Neural cell (in vitro differentiated cells): ENCODE results near the gene GCK. TPM values are rescaled to one million over a fixed set of nuclear protein-coding genes. Genes with fewer than 3 reads are reported as not detected.

Source experiments
- H2AFZ ChIP-seq: fragments of 200-600, 300-800 bp; sonication (generic), shearing (Covaris generic); 2 replicates; pipeline ENCODE4 v1.6.0; 2014; ENCODE audit warnings: low read depth, mild to moderate bottlenecking, antibody characterized with exemption, low read length, moderate library complexity
- H3F3A ChIP-seq: fragments of 200-600 bp; shearing (Covaris generic); 2 replicates; pipeline ENCODE4 v1.6.1; 2016; ENCODE audit warnings: mild to moderate bottlenecking, moderate library complexity, mixed read lengths, antibody characterized with exemption, low read length; ENCODE audit not compliant: insufficient read depth, poor library complexity, severe bottlenecking
- H3K27ac ChIP-seq: fragments of 200-600, 300-800 bp; sonication (generic), shearing (Covaris generic); 2 replicates; pipeline ENCODE4 v1.5.1; 2014; ENCODE audit warnings: mild to moderate bottlenecking, low read length, moderate library complexity
- H3K27me3 ChIP-seq: fragments of 300-800, 200-600 bp; sonication (generic), shearing (Covaris generic); 2 replicates; pipeline ENCODE4 v1.6.0; 2014; ENCODE audit warnings: mild to moderate bottlenecking, low read depth, low read length, moderate library complexity; ENCODE audit not compliant: insufficient read depth
- H3K36me3 ChIP-seq: fragments of 300-800, 200-600 bp; sonication (generic), shearing (Covaris generic); 2 replicates; pipeline ENCODE4 v1.5.1; 2014; ENCODE audit warnings: mild to moderate bottlenecking, antibody characterized with exemption, low read length, moderate library complexity; ENCODE audit not compliant: insufficient read depth
- H3K4me2 ChIP-seq: fragments of 300-800, 200-600 bp; sonication (generic), shearing (Covaris generic); 2 replicates; pipeline ENCODE4 v1.6.0; 2014; ENCODE audit warnings: mild to moderate bottlenecking, low read length
- H3K4me3 ChIP-seq: fragments of 300-800, 200-600 bp; sonication (generic), shearing (Covaris generic); 2 replicates; pipeline ENCODE4 v1.5.1; 2014; ENCODE audit warnings: mild to moderate bottlenecking, low read length, moderate library complexity
- H3K79me2 ChIP-seq: fragments of 200-600 bp; shearing (Covaris generic); replicated peaks from 2 replicates; pipeline ENCODE4 v1.6.0; 2014; ENCODE audit warnings: mild to moderate bottlenecking, low read length, moderate library complexity; ENCODE audit not compliant: insufficient read depth
- H3K9ac ChIP-seq: fragments of 300-800, 200-600 bp; sonication (generic), shearing (Covaris generic); 2 replicates; pipeline ENCODE4 v1.6.1; 2016; ENCODE audit warnings: mild to moderate bottlenecking, low read length, mixed read lengths
- H3K9me2 ChIP-seq: fragments of 200-600 bp; shearing (Covaris generic); 2 replicates; pipeline ENCODE4 v1.6.1; 2016; ENCODE audit warnings: mild to moderate bottlenecking, low read length, mixed read lengths; ENCODE audit not compliant: insufficient read depth
- H3K9me3 ChIP-seq: fragments of 200-600, 300-800 bp; sonication (generic), shearing (Covaris generic); 2 replicates; pipeline ENCODE4 v1.6.1; 2016; ENCODE audit warnings: mild to moderate bottlenecking, mixed run types, low read length, moderate library complexity, mixed read lengths
- H4K20me1 ChIP-seq: fragments of 200-600 bp; shearing (Covaris generic); 2 replicates; pipeline ENCODE4 v1.6.1; 2016; ENCODE audit warnings: mild to moderate bottlenecking, mixed run types; ENCODE audit not compliant: insufficient read depth
- EP300 ChIP-seq: fragments of 450-650 bp; conservative IDR thresholded peaks from 2 replicates; pipeline ENCODE4 v1.6.1; 2014; ENCODE audit warnings: antibody characterized with exemption, mild to moderate bottlenecking, moderate library complexity; ENCODE audit not compliant: poor library complexity, severe bottlenecking
- EZH2 ChIP-seq: fragments of 200-600, 300-800 bp; shearing (Covaris generic), sonication (generic); IDR thresholded peaks from 2 replicates; pipeline ENCODE4 v1.6.1; 2014; ENCODE audit warnings: antibody characterized with exemption, low read length, borderline replicate concordance, mild to moderate bottlenecking; ENCODE audit not compliant: insufficient read depth, poor library complexity, severe bottlenecking
- MXI1 ChIP-seq: fragments of 450-650 bp; conservative IDR thresholded peaks from 2 replicates; pipeline ENCODE4 v1.6.1; 2014; ENCODE audit warnings: antibody characterized with exemption, mild to moderate bottlenecking; ENCODE audit not compliant: poor library complexity, severe bottlenecking
- POLR2AphosphoS5 ChIP-seq: IDR thresholded peaks from 2 replicates; pipeline ENCODE4 v1.6.1; 2012
- RAD21 ChIP-seq: fragments of 450-650 bp; conservative IDR thresholded peaks from 2 replicates; pipeline ENCODE4 v1.6.1; 2014; ENCODE audit warnings: antibody characterized with exemption, mild to moderate bottlenecking, moderate library complexity
- REST ChIP-seq: IDR thresholded peaks from 2 replicates; pipeline ENCODE4 v1.6.1; 2012; ENCODE audit warnings: borderline replicate concordance
- SMC3 ChIP-seq: fragments of 450-650 bp; conservative IDR thresholded peaks from 2 replicates; pipeline ENCODE4 v1.6.1; 2014; ENCODE audit warnings: antibody characterized with exemption, mild to moderate bottlenecking, moderate library complexity; ENCODE audit not compliant: poor library complexity
- TAF1 ChIP-seq: IDR thresholded peaks from 2 replicates; pipeline ENCODE4 v1.6.1; 2012; ENCODE audit warnings: low read depth
- polyA plus RNA-seq: library from polyadenylated mRNA; depleted of rRNA; stranded (reverse); fragments of >200 nt; gene quantifications from 2 replicates; pipeline ENCODE4 v1.2.3, GENCODE V29; 2014
- TF ChIP-seq, protein P1 (sequence below): fragments of 450-650 bp; IDR thresholded peaks from 2 replicates; pipeline ENCODE4 v1.5.1; 2014; ENCODE audit warnings: antibody characterized with exemption, mild to moderate bottlenecking, moderate library complexity; ENCODE audit not compliant: poor library complexity, severe bottlenecking

The GCK gene
- polyA plus RNA-seq, 1 donor from 2014 or later = 7.4 TPM

- H3F3A ChIP-seq = no peaks in the 10 kb centered on the region
- no peak overlapping the region for H2AFZ ChIP-seq
- no peaks in the 10 kb centered on the region for H3K36me3 ChIP-seq
- H3K9me3 ChIP-seq = no peaks in the 10 kb centered on the region
- no peaks in the 10 kb centered on the region for H3K79me2 ChIP-seq
- no peak overlapping the region for H3K27ac ChIP-seq
- TF ChIP-seq, protein P1, sequence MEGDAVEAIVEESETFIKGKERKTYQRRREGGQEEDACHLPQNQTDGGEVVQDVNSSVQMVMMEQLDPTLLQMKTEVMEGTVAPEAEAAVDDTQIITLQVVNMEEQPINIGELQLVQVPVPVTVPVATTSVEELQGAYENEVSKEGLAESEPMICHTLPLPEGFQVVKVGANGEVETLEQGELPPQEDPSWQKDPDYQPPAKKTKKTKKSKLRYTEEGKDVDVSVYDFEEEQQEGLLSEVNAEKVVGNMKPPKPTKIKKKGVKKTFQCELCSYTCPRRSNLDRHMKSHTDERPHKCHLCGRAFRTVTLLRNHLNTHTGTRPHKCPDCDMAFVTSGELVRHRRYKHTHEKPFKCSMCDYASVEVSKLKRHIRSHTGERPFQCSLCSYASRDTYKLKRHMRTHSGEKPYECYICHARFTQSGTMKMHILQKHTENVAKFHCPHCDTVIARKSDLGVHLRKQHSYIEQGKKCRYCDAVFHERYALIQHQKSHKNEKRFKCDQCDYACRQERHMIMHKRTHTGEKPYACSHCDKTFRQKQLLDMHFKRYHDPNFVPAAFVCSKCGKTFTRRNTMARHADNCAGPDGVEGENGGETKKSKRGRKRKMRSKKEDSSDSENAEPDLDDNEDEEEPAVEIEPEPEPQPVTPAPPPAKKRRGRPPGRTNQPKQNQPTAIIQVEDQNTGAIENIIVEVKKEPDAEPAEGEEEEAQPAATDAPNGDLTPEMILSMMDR = no peak
- TF ChIP-seq REST (no peak), POLR2AphosphoS5 (no peak), MXI1 (no peak), TAF1 (no peak), SMC3 (no peak), EP300 (no peak), RAD21 (no peak), EZH2 (no peak)
- H3K4me2 ChIP-seq = no peak overlapping the region
- peaks cover 19% of the 10 kb centered on the region for H3K27me3 ChIP-seq
- no peak overlapping the region for H3K9ac ChIP-seq
- no peaks in the 10 kb centered on the region for H4K20me1 ChIP-seq
- no peaks in the 10 kb centered on the region for H3K9me2 ChIP-seq
- no peak overlapping the region for H3K4me3 ChIP-seq
These were observed 88.6 kb downstream of the GCK start for GRCh38 chr7:44100458-44101302.

- TF ChIP-seq REST (no peak), TAF1 (no peak), RAD21 (no peak), EZH2 (no peak), POLR2AphosphoS5 (no peak), SMC3 (no peak), EP300 (no peak), MXI1 (no peak)
- TF ChIP-seq, protein P1 = no peak
- Histone ChIP-seq H3F3A (no peaks in the 10 kb centered on the region), H3K9me3 (no peaks in the 10 kb centered on the region), H3K9me2 (no peaks in the 10 kb centered on the region), H4K20me1 (no peaks in the 10 kb centered on the region), H3K4me2 (no peak overlapping the region), H3K4me3 (no peak overlapping the region), H3K9ac (no peak overlapping the region), H2AFZ (no peak overlapping the region), H3K27ac (no peak overlapping the region), H3K36me3 (no peaks in the 10 kb centered on the region), H3K79me2 (no peaks in the 10 kb centered on the region), H3K27me3 (peaks cover 14% of the 10 kb centered on the region)
These were observed 89.6 kb downstream of the GCK start for GRCh38 chr7:44099669-44100068.
